ENCODE measurements around the gene CD163.

- TF ChIP-seq SIN3A (IDR thresholded peaks at IDR 0.05; ENCODE audit: borderline replicate concordance, low read depth, low read length) (no peak), GABPA (IDR thresholded peaks at IDR 0.05; ENCODE audit: low read depth) (no peak), CTCF (IDR thresholded peaks at IDR 0.05) (no peak), RCOR1 (IDR thresholded peaks at IDR 0.05; ENCODE audit: low read length) (no peak), RAD21 (IDR thresholded peaks at IDR 0.05; ENCODE audit: low read length) (no peak), REST (IDR thresholded peaks at IDR 0.05; ENCODE audit: low read depth, low read length) (no peak)
Observed at GRCh38 chr12:7479771-7480170, 23.8 kb downstream of the CD163 start.

Measured in SK-N-SH (cell line).